Stimulated activated CD4-positive, alpha-beta T cell treated with anti-CD3 and anti-CD28 coated beads, Interleukin-15, amount 100 ng/mL, for 24 hours (primary cell): Measurements from ENCODE around the gene EXOSC5.
"Not testable (repeated sequence)": the region's sequence is repeated elsewhere in the genome, so short reads cannot be mapped to it uniquely, and the experiment has no call there.

Experiments
- DNase-seq: peaks from one replicate; pipeline ENCODE4 v3.0.0-alpha.2; 2020

The EXOSC5 gene

DNA sequence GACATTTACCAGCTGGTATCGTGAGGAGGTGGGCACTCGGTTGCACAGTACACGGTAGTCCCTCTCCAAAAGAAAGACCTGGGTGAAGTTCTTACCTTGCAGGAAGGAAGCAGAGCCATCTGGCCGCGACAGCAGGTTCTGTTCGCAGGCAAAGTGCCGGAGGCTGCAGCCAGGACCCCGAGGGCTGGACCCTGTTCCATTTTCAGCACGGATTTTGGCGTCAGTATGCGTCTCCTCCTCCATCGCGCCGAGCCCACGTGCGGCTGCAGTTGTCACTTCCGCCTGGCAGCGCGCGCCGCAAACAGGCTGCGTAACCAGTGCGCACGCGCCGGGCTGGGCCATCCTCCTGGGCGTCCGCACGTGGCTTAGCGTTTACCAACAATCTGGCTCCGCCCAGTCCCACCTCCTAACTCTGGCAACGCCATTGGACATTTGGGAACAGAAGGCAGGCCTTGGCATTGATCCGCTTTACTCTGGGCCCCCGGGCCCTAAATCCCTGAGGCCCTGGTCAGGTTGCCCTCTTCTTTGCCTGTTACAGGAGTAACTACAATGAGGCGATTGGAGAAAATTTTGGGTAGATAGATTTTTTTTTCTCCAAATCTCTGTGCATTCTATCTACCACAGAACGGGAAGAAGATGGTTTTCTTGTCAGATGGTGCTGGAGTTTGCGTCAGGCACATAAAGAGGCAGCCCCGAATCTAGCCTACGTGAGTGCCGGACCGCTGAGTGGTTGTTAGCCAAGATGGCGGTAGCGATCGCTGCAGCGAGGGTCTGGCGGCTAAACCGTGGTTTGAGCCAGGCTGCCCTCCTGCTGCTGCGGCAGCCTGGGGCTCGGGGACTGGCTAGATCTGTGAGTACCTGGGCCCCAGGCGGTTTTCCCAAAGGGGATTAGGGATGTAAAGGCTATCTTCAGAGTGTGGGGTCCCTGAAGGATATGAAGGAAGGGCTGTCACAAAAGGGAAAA lies at the start of gene EXOSC5, which contains the start of gene BCKDHA:
Gene EXOSC5, minus strand, starts transcription at position 274 of the 964 bp plus-strand sequence. Its CDS starts 31 bp downstream, at position 243.
Gene BCKDHA, plus strand, starts transcription at position 733 of the 964 bp plus-strand sequence. Its CDS starts 10 bp downstream, at position 743.
- DNase-seq = peak; percentile 100

DNA sequence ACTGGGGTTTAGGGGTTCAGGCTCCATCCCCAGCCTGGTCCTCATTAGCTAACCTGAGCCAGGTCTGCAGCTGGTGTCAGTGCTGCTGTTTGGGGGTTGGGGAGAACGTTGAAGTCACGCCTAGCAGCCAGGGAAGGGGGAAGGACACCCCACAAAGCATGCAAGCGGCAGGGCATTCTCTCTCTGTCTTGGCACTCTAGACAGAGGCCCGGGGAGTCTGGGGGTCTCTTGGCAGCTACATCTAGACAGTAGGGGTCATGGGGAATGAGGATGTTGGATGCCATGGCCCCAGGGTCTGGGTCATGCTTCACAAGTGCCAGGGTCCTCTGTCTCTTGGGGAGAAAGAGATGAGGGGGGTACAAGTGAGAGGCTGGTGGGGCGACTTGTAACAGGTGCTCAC lies 48.4 kb upstream of the EXOSC5 start:
- no peak for DNase-seq

GRCh38 chr19:41443813-41444455 lies 46.8 kb upstream of the EXOSC5 start:
- no peak for DNase-seq

DNA sequence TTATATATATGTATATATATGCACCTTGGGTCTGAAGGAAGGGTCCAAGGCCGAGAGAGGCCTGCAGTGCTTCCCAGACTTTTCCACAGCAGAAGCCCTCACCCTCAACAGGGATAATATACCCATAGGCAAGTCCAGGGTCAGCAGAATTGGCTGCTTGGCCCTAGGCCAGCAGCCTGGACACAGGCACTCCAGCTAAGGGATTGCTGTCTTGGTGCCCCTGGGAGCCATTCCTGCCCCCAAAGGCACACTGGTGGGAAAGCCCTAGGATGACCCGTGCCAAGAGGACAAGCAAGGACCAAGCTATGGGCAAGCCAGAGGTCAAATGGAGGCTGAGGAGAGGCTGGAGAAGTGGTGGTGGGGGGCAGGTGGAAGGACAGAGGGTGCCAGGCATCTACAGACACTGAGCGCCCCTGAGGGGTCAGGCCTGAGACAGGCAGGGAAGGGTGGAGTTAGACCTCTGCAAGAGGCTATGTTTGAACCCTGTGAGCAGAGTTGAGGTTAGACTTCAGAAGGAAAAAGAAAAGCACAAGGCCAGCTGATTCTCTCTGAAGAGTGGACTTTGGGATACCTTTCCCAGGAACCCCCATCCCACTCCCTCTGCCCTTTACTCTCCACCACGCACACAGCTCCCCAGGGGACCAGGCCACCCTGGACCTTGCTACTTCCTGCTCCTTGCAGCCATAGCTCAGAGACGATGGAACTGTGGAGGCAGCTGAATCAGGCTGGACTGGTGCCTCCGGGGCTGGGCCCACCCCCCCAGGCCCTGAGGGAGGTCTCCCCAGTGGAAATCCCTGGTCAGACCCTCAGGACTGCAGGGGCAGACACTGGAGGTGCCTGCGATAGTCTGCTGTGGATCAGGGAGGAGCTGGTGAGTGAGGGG lies 45.6 kb upstream of the EXOSC5 start, which contains the start of gene ERICH4:
Gene ERICH4, plus strand, starts transcription at position 684 of the 883 bp plus-strand sequence. Its CDS starts 14 bp downstream, at position 698.
- no peak for DNase-seq

DNA sequence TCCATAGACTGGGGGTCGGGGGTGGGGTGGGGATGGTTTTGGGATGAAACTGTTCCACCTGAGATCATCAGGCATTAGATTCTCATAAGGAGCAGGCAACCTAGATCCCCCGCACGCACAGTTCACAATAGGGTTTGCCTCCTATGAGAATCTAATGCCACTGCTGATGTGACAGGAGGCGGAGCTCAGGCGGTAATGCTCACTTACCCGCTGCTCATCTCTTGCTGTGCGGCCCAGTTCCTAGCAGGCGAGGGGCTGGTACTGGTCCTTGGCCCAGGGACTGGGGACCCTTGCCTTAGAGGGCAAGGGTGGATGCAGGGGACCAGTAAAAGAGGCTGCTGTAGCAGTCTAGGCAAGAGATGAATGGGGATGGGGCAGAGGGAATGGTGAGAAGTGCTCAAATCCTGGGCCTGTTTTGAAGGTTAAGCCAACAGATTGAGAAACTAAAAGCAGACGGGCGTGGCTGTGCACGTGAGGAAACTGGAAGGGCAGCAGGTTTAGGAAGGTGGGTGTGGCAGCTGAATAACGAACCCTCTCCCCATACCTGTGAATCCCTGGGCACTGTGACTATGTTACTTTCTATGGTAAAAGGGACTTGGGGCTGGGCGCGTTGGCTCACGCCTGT lies 44.3 kb upstream of the EXOSC5 start:
- no peak for DNase-seq

DNA sequence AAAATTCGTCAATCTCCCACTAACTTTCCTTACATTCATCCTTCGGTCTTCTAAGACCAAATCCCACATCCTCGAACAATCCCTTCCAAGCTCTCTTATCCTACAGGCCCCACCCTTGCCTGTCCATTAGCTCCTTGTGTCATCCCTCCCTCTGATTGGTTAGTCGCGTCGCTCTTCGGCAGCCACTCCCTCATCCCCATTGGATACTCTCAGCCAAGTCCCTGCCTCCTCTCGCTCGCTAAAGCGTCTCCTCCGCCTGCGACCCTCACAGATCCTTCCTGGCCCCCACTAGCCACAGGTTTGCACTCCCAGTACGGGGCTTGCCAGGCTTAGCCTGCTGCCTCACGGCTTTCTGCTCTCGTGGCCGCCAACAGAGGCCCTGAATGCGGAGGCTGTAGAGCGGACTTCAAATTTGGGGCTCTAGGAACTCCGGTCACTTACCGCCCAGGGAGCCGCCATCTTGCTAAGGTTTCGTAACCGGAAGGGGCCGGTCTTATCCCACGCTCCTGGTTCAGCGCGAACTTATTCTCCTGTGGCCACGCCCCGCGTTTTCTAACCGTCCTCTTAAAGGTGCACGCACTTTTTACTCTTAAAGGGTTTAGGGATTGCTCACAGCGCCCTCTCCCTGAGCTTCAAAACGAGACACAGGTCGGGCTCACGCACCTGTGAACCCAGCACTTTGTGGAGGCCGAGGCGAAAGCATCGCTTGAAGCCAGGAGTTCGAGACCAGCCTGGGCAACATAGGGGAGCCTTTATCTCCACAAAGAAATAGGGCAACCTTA lies 42.5 kb upstream of the EXOSC5 start, which contains the start of gene DMAC2:
Gene DMAC2, minus strand, starts transcription at position 472 of the 782 bp plus-strand sequence. Its CDS starts 13 bp downstream, at position 459.
- peak; percentile 99 for DNase-seq

- DNase-seq = no peak
Measured at GRCh38 chr19:41437944-41438574, 40.9 kb upstream of the EXOSC5 start.

- DNase-seq = no peak
Measured at GRCh38 chr19:41436674-41436951, 39.5 kb upstream of the EXOSC5 start.

DNA sequence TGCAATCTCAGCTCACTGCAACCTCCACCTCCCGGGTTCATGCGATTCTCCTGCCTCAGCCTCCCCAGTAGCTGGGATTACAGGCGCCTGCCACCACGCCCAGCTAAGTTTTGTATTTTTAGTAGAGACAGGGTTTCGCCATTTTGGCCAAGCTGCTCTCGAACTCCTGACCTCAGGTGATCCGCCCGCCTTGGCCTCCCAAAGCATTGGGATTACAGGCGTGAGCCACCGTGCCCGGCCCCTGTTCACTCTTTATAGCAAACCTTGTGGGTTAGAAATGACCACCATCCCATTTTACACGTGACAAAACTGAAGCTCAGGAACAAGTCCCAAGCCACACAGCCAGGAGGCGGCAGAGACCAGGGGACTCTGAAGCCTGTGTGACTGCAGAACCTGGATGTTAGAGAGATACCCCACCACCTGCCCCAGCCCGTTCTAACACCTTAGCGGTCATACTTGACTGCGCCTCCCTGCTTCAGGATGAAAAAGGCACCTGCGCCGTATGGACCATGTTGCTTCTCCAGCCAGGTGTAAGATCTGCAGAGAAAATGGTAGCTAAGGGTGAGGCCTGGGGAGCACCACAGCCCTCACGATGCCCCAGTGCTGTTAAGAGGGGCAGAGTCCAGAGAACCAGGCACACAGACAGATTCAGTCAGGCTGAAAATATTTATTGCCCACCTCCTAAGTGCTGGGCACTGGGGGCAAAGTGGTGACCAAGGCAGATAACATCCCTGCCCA lies 38.9 kb upstream of the EXOSC5 start:
- DNase-seq = no peak

GRCh38 chr19:41435376-41435775 lies 38.2 kb upstream of the EXOSC5 start:
- DNase-seq = not testable (repeated sequence)

DNA sequence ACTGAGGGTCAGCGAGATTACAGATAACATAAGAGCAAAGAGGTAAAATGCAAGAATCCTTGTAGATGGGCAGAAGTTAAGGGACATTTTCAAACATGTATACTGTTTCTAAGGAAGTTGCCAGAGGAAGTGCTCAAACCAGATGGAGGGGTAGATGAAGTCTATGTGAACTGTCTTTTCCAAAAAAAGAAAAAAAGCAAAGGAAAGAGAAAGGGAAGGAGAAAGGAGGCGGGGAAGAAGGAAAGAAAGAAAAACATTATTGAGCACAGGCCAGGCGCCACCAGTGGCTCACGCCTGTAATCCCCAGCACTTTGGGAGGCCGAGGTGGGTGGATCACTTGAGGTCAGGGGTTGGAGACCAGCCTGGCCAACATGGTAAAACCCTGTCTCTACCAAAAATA lies 37.3 kb upstream of the EXOSC5 start:
- DNase-seq = no peak

GRCh38 chr19:41433171-41433570 lies 36.0 kb upstream of the EXOSC5 start:
- no peak for DNase-seq

DNA sequence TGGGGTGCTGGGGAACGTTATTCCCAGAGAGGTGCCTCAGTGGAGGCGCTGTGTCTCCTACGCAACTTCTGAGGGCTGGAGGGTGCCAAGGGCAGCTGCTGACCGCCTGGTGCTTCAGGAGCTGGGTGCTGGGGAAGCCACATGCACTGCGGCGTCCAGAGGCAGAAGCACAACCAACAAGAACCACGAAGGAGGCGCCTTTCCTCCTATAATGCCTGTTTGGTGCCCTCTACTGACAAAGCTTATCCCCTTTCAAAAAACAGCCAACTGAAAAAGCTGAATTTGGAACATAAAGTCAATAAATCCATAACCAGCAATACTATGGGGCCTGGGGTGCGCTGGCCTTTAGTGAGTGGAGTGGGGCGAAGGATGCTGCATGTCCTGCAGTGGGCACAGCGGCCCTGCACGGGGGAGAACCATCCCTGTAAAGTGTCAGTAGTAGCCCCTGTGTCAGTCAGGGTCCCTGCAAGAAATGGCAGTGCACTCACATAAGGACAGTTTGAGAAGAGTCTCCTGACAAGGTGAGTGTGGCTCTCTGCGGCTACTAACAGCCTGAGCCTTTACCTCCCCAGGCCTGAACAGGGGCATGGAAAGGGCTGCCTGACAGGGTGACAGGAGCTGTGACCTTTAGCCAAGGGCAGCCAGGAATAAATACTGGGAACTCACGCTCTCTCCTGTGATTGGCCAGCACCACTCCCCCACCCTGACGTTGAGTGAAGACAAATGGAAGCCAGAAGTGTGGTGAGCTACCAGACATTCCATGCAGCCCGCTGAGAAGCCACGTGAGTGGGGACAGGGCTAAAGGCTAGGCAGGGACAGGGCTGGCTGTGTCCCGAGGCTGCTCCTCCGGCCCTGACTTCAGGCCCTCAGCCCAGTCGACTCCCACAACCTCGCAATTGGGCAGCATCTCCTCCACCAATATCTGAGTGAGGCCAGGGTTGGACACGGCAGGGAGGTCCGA lies 34.5 kb upstream of the EXOSC5 start:
- no peak for DNase-seq

GRCh38 chr19:41430922-41431321 lies 33.8 kb upstream of the EXOSC5 start:
- no peak for DNase-seq

- no peak for DNase-seq
Measured at GRCh38 chr19:41428481-41428859, 31.3 kb upstream of the EXOSC5 start.

DNA sequence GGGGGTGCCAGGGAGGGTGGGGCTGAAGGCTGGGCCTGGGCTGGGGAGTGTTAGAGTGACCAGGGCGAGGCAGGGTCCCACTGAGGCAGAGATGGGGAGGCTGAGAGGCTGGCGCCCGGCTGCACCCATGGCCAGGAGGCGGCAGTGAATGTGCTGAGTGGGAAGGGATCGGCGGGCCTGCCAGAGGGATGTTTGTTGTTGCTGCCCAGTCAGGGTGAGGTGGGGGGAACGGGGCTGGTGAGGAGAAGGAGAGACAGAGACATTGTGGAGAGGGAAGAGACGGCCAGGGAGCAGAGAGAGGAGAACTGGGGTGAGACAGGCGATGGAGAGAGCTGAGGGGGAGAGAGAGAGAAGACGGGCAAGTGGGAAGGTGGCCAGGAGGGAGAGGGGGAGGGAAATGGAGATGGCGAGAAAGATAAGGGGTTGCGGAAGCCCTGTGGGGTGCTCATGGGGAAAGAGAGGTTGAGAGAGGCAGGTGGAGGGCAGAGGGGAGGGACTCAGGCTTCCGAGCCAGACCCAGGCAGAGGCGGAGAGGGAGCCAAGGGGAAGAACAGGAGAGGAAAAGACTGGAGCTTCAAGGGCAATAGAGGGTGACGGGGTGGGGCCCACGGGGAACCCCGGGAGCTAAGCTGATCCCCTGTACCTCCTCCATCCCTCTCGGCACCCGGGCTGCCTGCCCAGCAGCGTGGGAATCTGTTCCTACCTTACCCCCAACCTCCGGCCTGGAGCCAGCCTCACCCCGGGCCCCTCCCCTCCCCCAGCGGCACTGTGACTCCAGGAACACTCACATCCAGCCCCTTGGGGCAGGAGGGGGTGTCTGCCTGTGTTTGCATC lies 30.7 kb upstream of the EXOSC5 start:
- DNase-seq = peak; percentile 45

- DNase-seq = peak; percentile 69
Measured at GRCh38 chr19:41426952-41427646, 29.9 kb upstream of the EXOSC5 start, which contains the start of gene B3GNT8. B3GNT8 (minus strand) TSS chr19:41427374; CDS start chr19:41426778, 596 bp downstream.
